ENCODE data around the gene COL1A2. TPM values are rescaled to one million over a fixed set of nuclear protein-coding genes. Genes with fewer than 3 reads are reported as not detected.

The COL1A2 gene
- total and polyA plus RNA-seq, 2 donors (not counting 1 experiment from before 2014, with no cell fraction given): 2,400 to 3,638 TPM

- Histone ChIP-seq H3K9me3 (ENCODE audit: control insufficient read depth, insufficient read depth, low read depth, low read length) (no peaks in the 10 kb centered on the region), H3K27me3 (ENCODE audit: control insufficient read depth, insufficient read depth, low read length) (no peaks in the 10 kb centered on the region), H3K4me3 (replicated peaks in 1 of 4; ENCODE audit: control extremely low read depth in 1 of 4, insufficient read depth in 1 of 4, low read depth in 3 of 4, low read length in 4 of 4) (no peak overlapping the region), H2AFZ (ENCODE audit: low read length) (no peak overlapping the region), H3K36me3 (ENCODE audit: control insufficient read depth, insufficient read depth, low read length) (no peaks in the 10 kb centered on the region), H3K79me2 (ENCODE audit: control insufficient read depth, insufficient read depth, low read length) (no peaks in the 10 kb centered on the region), H4K20me1 (ENCODE audit: control insufficient read depth, extremely low read depth, insufficient read depth, low read length) (no peaks in the 10 kb centered on the region), H3K4me1 (ENCODE audit: control insufficient read depth, extremely low read depth, insufficient read depth, low read length) (peaks cover 26% of the 10 kb centered on the region), H3K9ac (ENCODE audit: insufficient read depth, low read length) (no peak overlapping the region), H3K27ac (ENCODE audit: insufficient read depth, low read length) (no peak overlapping the region), H3K4me2 (ENCODE audit: extremely low read depth, insufficient read depth, low read length) (no peak overlapping the region)
- TF ChIP-seq CTCF (conservative IDR thresholded peaks at IDR 0.05 in 1 of 2, IDR thresholded peaks at IDR 0.05 in 1 of 2; ENCODE audit: low read depth in 1 of 2, low read length in 2 of 2): no peak
- no peak for DNase-seq (ENCODE audit: low read depth in 2 of 2)
Measured at GRCh38 chr7:94350734-94351133, 44.0 kb upstream of the COL1A2 start.

GRCh38 chr7:94351703-94352102 lies 43.0 kb upstream of the COL1A2 start:
- no peak overlapping the region for H3K4me2 ChIP-seq (ENCODE audit: extremely low read depth, insufficient read depth, low read length)
- H3K9ac ChIP-seq (ENCODE audit: insufficient read depth, low read length): no peak overlapping the region
- H3K27me3 ChIP-seq (ENCODE audit: control insufficient read depth, insufficient read depth, low read length): no peaks in the 10 kb centered on the region
- H3K4me1 ChIP-seq (ENCODE audit: control insufficient read depth, extremely low read depth, insufficient read depth, low read length): peaks cover 20% of the 10 kb centered on the region
- H3K79me2 ChIP-seq (ENCODE audit: control insufficient read depth, insufficient read depth, low read length): no peaks in the 10 kb centered on the region
- H4K20me1 ChIP-seq (ENCODE audit: control insufficient read depth, extremely low read depth, insufficient read depth, low read length): no peaks in the 10 kb centered on the region
- H3K9me3 ChIP-seq (ENCODE audit: control insufficient read depth, insufficient read depth, low read depth, low read length): no peaks in the 10 kb centered on the region
- DNase-seq (ENCODE audit: low read depth in 2 of 2): no peak
- TF ChIP-seq CTCF (conservative IDR thresholded peaks at IDR 0.05 in 1 of 2, IDR thresholded peaks at IDR 0.05 in 1 of 2; ENCODE audit: low read depth in 1 of 2, low read length in 2 of 2) (no peak), EZH2 (IDR thresholded peaks at IDR 0.05; ENCODE audit: low read length, missing control alignments) (no peak)
- H3K27ac ChIP-seq (ENCODE audit: insufficient read depth, low read length): no peak overlapping the region
- H3K4me3 ChIP-seq (replicated peaks in 1 of 4; ENCODE audit: control extremely low read depth in 1 of 4, insufficient read depth in 1 of 4, low read depth in 3 of 4, low read length in 4 of 4): no peak overlapping the region
- H2AFZ ChIP-seq (ENCODE audit: low read length): no peak overlapping the region
- H3K36me3 ChIP-seq (ENCODE audit: control insufficient read depth, insufficient read depth, low read length): no peaks in the 10 kb centered on the region

GRCh38 chr7:94352887-94353286 lies 41.8 kb upstream of the COL1A2 start:
- Histone ChIP-seq H3K4me3 (replicated peaks in 1 of 4; ENCODE audit: control extremely low read depth in 1 of 4, insufficient read depth in 1 of 4, low read depth in 3 of 4, low read length in 4 of 4) (no peak overlapping the region), H3K9me3 (ENCODE audit: control insufficient read depth, insufficient read depth, low read depth, low read length) (no peaks in the 10 kb centered on the region), H3K79me2 (ENCODE audit: control insufficient read depth, insufficient read depth, low read length) (no peaks in the 10 kb centered on the region), H3K9ac (ENCODE audit: insufficient read depth, low read length) (no peak overlapping the region), H3K4me1 (ENCODE audit: control insufficient read depth, extremely low read depth, insufficient read depth, low read length) (peaks cover 10% of the 10 kb centered on the region), H3K4me2 (ENCODE audit: extremely low read depth, insufficient read depth, low read length) (no peak overlapping the region), H2AFZ (ENCODE audit: low read length) (no peak overlapping the region), H3K27me3 (ENCODE audit: control insufficient read depth, insufficient read depth, low read length) (no peaks in the 10 kb centered on the region), H4K20me1 (ENCODE audit: control insufficient read depth, extremely low read depth, insufficient read depth, low read length) (no peaks in the 10 kb centered on the region), H3K36me3 (ENCODE audit: control insufficient read depth, insufficient read depth, low read length) (no peaks in the 10 kb centered on the region), H3K27ac (ENCODE audit: insufficient read depth, low read length) (no peak overlapping the region)
- TF ChIP-seq CTCF (conservative IDR thresholded peaks at IDR 0.05 in 1 of 2, IDR thresholded peaks at IDR 0.05 in 1 of 2; ENCODE audit: low read depth in 1 of 2, low read length in 2 of 2) (no peak), EZH2 (IDR thresholded peaks at IDR 0.05; ENCODE audit: low read length, missing control alignments) (no peak)
- DNase-seq (ENCODE audit: low read depth in 2 of 2): no peak

Data from fibroblast of lung (primary cell).